Body of pancreas (tissue), 4 donors: ENCODE data around the gene SLC2A3.

Source experiments
- CTCF ChIP-seq, 7 experiments: fragments of 450-650 bp in 4 of 7; fragments of 200-600 bp in 3 of 7; sonication (generic) in 3 of 7; IDR thresholded peaks; one replicate each; pipeline ENCODE4 v1.5.1; 2016 to 2019; ENCODE audit warnings: antibody characterized with exemption in 7 of 7
- POLR2A ChIP-seq, 3 donors: fragments of 450-650 bp; IDR thresholded peaks; one replicate each; pipeline ENCODE4 v1.6.1; 2016; ENCODE audit warnings: antibody characterized with exemption in 3 of 3, mild to moderate bottlenecking in 2 of 3

GRCh38 chr12:7947011-7947410, 11.0 kb upstream of the SLC2A3 start:
- TF ChIP-seq CTCF (IDR thresholded peaks at IDR 0.05) (no peak), POLR2A (IDR thresholded peaks at IDR 0.05) (no peak)
